HG03108 (cell line): ENCODE data around the gene RNU2-63P.
"Not testable (repeated sequence)": the region's sequence is repeated elsewhere in the genome, so short reads cannot be mapped to it uniquely, and the experiment has no call there.

ENCODE experiments used
- ATAC-seq: cut with Tn5 transposase; IDR thresholded peaks from one replicate; pipeline ENCODE4 v1.9.1; 2021; ENCODE audit warnings: moderate library complexity; ENCODE audit not compliant: unreplicated experiment

RNU2-63P gene

GRCh38 chr2:88016086-88016959, at the start of gene RNU2-63P:
Gene RNU2-63P, minus strand, starts transcription at chr2:88016547.
- ATAC-seq = peak; percentile 78

- no peak for ATAC-seq
Measured at GRCh38 chr2:88061295-88061694, 44.9 kb upstream of the RNU2-63P start.

DNA sequence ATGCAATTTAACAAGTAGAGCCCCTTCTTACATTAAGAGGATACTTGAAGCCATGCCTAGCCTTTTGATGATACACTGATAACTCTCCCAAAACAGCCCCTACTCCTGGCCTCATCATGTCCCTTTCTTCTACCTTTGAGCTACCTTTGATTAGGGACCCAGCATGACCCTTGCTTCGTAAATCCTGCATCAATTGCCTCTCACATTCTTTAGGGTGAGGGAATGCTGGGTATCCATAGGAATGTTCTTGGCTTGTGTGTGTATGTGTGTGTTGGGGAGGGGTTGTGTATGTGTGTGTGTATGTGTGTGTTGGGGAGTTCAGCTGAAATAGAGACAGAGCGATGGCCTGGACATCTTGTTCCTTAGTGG, 44.5 kb upstream of the RNU2-63P start:
- no peak for ATAC-seq

DNA sequence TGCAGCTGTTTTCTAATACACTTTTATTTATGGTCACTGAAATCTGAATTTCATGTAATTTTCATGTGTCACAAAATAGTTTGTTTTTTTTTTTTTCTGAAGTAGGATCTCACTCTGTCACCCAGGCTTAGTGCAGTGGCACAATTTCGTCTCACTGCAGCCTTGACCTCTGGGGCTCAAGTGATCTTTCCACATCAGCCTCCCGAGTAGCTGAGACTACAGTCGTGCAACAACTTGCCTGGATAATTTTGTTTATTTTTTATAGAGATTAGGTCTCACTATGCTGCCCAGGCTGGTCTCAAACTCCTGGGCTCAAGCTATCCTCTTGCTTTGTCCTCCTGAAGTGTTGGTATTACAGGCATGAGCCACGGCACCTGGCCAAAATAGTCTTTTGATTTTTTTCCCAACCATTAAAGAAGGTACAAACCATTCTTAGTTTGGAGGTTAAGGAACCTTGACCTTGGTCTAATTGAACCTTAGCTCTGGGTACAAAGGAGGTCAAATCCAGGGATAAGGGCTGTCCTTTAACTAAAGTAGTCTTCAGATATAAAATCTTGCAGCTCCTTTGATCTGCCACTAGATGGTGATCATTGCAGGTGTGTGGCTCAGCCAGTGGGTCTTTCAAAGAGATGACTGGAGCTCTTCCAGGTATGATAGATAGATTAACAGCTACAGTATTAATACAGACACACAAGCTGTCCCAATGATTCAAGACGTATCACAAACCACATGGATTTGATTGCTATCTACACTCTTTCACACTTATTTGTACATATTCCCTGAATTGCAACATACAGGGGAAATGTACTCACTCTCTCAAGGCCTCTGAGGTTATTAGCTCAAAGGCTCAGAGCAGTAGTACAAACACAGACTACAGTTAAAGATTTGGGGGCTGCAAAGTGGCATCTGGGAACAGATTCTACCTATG, 43.9 kb upstream of the RNU2-63P start:
- peak; percentile 35 for ATAC-seq

GRCh38 chr2:88058191-88058590, 41.8 kb upstream of the RNU2-63P start:
- no peak for ATAC-seq

DNA sequence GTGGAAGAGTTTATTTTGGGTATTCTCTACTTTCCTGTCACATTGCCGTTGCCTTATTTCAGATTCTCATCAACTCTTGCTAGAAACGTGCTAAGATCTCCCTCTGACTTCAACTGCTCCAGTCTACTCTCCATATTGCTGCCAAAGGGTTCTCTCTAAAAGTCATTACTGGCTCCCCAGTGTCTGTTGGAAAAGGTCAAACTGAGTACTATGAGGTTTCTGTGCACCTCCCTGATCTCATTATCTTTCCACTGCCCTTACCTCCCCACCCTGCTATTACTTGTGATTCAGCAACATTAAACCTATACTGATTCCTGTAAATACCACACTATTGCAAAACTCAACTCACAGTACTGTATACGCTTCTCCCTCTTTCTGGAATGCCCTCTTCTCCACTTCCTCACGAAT, 41.1 kb upstream of the RNU2-63P start:
- no peak for ATAC-seq

DNA sequence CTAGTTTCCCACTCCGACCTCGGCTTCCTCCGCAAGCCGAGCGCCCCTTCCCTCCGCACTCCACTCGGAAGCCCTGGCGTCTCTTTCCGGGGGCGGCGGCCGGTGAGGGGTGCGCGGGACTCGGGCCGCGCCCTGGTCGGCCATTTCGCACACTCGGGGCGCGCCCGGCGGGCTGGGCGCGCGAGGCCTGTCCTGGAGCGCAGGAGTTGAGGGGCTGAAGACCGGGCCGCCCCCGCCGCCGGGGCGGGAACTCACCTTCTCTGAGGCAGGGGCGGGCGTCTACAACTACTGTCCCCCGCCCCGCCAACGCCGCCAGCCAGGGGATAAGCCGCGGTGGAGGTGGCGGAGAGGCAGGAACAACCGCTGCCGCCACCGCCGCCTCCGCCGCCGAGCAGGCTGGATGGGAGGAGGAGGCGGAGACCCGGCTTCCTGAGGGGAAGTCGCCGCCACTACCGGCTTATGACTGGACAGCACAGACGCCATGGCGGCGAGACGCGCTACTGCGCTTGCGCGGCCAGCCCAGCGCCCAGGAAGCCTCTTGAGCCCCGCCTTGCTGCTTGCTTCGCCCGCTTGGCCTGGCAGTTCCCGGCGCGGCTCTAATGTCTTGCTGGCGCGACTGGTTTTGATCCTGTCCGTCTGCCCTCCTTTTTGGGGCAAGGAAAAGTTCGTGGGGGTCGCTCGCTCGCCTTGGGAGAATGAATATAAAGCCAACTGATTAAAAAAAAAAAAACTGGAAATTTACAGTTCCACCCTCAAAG, 39.2 kb upstream of the RNU2-63P start, which contains the start of gene KRCC1:
TSS of gene KRCC1 (minus strand) at position 413 of the 758 bp plus-strand sequence. CDS start 27,220 bp downstream, outside the sequence.
- ATAC-seq = peak; percentile 95

- ATAC-seq = no peak
Measured at GRCh38 chr2:88054782-88055370, 38.5 kb upstream of the RNU2-63P start.

- ATAC-seq = no peak
Measured at GRCh38 chr2:88053934-88054781, 37.8 kb upstream of the RNU2-63P start.

- no peak for ATAC-seq
Measured at GRCh38 chr2:88053296-88053695, 36.9 kb upstream of the RNU2-63P start.

DNA sequence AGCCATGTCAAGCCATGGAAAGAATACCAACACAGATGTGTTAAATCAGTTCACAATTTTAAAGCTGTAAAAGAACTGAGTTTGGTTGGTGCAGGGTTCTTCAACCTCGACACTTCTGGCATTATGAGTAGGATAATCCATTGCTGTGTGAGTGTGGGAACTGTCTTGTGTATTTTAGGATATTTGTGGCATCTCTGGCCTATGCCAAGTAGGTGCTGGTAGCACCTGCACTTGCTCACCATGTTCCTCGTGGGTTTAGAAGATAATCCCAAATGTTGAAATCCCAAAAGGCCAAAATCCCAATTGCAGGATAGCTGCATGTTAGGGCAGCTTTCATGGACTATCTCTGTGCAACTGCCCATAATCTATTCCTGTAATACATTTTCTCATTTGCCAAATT, 35.4 kb upstream of the RNU2-63P start:
- ATAC-seq = no peak

- ATAC-seq = no peak
Measured at GRCh38 chr2:88049622-88050021, 33.3 kb upstream of the RNU2-63P start.

DNA sequence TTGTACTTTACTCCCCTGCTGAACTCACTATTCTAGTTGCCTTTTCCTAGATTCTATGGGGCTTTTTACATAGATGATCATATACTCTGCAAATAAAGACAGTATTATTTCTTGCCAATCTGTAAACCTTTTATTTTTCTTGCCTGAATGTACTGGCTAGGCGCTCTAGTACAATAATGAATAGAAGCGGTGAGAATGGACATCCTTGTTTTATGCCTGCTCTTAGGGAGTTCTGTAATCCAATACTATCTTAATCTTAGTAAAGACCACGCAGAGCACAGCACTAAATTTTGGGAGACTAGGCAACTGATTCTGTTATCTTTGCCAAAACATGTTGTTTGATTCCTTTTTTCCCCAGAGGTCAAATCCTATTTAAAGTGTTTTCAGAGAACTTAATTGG, 32.2 kb upstream of the RNU2-63P start:
- ATAC-seq = no peak

DNA sequence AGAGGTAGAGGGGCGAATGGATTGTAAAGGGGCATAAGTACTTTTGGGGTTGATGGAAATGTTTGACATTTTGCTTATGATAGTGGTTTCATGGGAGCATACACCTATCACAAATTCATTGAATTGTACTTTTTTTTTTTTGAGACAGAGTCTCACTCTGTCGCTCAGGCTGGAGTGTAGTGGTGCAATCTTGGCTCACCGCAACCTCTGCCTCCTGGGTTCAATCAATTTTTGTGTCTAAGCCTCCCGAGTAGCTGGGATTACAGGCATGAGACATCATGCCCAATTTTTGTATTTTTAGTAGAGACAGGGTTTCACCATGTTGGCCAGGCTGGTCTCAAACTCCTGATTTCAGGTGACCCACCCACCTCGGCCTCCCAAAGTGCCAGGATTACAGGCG, 29.2 kb upstream of the RNU2-63P start:
- ATAC-seq = not testable (repeated sequence)

DNA sequence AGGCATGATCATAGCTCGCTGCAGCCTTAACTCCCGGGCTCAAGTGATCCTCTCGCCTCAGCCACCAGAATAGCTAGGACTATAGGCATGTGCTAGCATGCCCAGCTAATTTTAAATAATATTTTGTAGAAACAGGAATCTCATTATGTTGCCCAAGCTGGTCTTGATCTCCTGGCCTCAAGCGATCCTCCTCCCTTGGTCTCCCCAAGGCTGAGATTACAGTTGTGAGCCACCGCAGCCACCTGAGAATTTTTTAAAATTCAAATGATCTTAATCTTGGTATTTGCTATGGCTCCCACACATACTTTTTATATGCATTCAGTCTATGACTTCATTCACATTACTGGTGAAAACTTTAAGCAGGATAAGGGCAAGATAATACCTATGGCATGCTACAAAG, 26.1 kb upstream of the RNU2-63P start:
- ATAC-seq = no peak

DNA sequence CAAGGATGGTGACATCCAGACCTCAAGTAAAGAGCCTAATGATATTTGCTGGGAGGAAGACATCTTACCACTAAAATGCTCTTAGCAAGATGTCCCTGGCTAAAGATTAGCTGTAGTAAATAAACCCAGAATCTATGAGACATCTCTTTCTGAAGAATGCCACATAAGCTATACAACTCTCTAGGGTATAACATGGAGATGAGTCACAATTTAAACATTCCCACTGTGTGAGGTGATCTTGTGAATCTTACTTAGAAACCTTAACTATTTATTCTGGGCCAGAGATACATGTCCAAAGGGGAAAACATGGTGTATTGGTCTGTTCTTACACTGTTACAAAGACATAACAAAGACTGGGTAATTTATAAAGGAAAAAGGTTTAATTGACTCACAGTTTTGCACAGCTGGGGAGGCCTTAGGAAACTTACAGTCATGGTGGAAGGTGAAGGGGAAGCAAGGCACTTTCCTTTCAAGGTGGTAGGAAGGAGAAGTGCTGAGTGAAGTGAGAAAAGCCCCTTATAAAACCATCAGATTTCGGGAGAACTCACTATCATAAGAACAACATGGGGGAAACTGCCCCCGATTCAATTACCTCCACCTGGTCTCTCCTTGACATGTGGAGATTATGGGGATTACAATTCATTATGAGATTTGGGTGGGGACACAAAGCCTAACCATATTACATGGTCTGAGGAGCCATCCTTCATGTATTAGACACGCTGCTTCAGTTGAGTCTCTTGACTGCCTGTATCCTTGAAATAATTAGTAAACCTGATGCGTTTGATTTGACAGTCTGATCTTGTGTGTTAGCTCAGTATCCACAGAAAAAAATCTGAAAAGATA, 22.1 kb upstream of the RNU2-63P start:
- ATAC-seq = no peak

- ATAC-seq = no peak
Measured at GRCh38 chr2:88036606-88037005, 20.3 kb upstream of the RNU2-63P start.

- ATAC-seq = no peak
Measured at GRCh38 chr2:88036182-88036581, 19.8 kb upstream of the RNU2-63P start.
